Esophagus squamous epithelium (tissue), 5 donors: ENCODE results near the gene ZDHHC7. TPM values are rescaled to one million over a fixed set of nuclear protein-coding genes. Genes with fewer than 3 reads are reported as not detected.

Experiments used
- DNase-seq: peaks from one replicate; lab custom pipeline; 2025; lab: John Stamatoyannopoulos, UW
- H3K27ac ChIP-seq, 4 donors: fragments of 200-600 bp; sonication (generic); one replicate each; pipeline ENCODE4 v1.5.1; 2016 to 2019; ENCODE audit warnings: mild to moderate bottlenecking in 1 of 4
- H3K27me3 ChIP-seq, 4 donors: fragments of 200-600 bp; sonication (generic); 1 replicate in 3 of 4; 2 replicates in 1 of 4; pipeline versions ENCODE4 v1.5.1 to v1.6.0; 2017 to 2021; ENCODE audit warnings: antibody characterized with exemption in 1 of 4
- H3K36me3 ChIP-seq, 3 donors: fragments of 200-600 bp; sonication (generic); one replicate each; pipeline ENCODE4 v1.5.1; 2016 to 2019
- H3K4me1 ChIP-seq, 3 donors: fragments of 200-600 bp; sonication (generic); one replicate each; pipeline ENCODE4 v1.5.1; 2017 to 2019
- H3K4me3 ChIP-seq, 4 donors: fragments of 200-600 bp; sonication (generic); 1 replicate in 3 of 4; 2 replicates in 1 of 4; pipeline ENCODE4 v1.5.1; 2016 to 2019; ENCODE audit warnings: mild to moderate bottlenecking in 2 of 4, moderate library complexity in 1 of 4
- H3K9me3 ChIP-seq, 3 donors: fragments of 200-600 bp; sonication (generic); one replicate each; pipeline ENCODE4 v1.5.1; 2016 to 2019
- CTCF ChIP-seq, 6 experiments: fragments of 450-650 bp in 4 of 6; fragments of 200-600 bp in 2 of 6; sonication (generic) in 2 of 6; IDR thresholded peaks; one replicate each; pipeline ENCODE4 v1.5.1; 2016 to 2019; ENCODE audit warnings: antibody characterized with exemption in 6 of 6, mild to moderate bottlenecking in 4 of 6, moderate library complexity in 4 of 6
- POLR2A ChIP-seq, 4 donors: fragments of 450-650 bp; IDR thresholded peaks; one replicate each; pipeline ENCODE4 v1.6.1; 2017; ENCODE audit warnings: antibody characterized with exemption in 4 of 4, mild to moderate bottlenecking in 4 of 4, moderate library complexity in 3 of 4
- WGBS, 2 donors: methylation state at CpG; one replicate each; pipeline ENCODE4 v1.1.5; 2018; 5-methylcytosine and 5-hydroxymethylcytosine counted together
- intact Hi-C: fragments of 100-400 bp; cut with DNase I; formaldehyde crosslinking; loops from one replicate; pipeline ENCODE4 v1.15.0; 2022
- total RNA-seq, 4 donors: library from RNA; depleted of rRNA; stranded (reverse); fragments of >200 nt; gene quantifications; one replicate each; pipeline ENCODE4 v1.1.0, GENCODE V29; 2016
- donor health status: DM: yes; HTN: yes; CAD: no.

Gene ZDHHC7
- total RNA-seq, 4 donors from 2014 or later, result 31.2 to 41.2 (median 38.6) TPM

GRCh38 chr16:84973776-84974523, 37.4 kb downstream of the ZDHHC7 start:
- Histone ChIP-seq H3K4me3 (no peak overlapping the region), H3K9me3 (no peaks in the 10 kb centered on the region), H3K27ac (peak overlapping the region in 1 of 4 donors; percentile 3), H3K4me1 (peaks cover 8 to 32% (median 11%) of the 10 kb centered on the region in 3 donors), H3K27me3 (peaks cover 0 to 11% (median 0%) of the 10 kb centered on the region in 4 donors), H3K36me3 (peaks cover 13 to 57% (median 25%) of the 10 kb centered on the region in 3 donors)
- intact Hi-C loops, result no loop called here
- WGBS, 2 donors, result 87% methylated on average over 23 of the region's 23 CpGs
- TF ChIP-seq POLR2A (IDR thresholded peaks at IDR 0.05) (no peak), CTCF (IDR thresholded peaks at IDR 0.05) (no peak)
- no peak for DNase-seq

GRCh38 chr16:84973236-84973635, 38.1 kb downstream of the ZDHHC7 start:
- Histone ChIP-seq H3K9me3 (no peaks in the 10 kb centered on the region), H3K36me3 (peaks cover 13 to 50% (median 25%) of the 10 kb centered on the region in 3 donors), H3K4me1 (peaks cover 8 to 32% (median 11%) of the 10 kb centered on the region in 3 donors), H3K27me3 (peaks cover 0 to 15% (median 0%) of the 10 kb centered on the region in 4 donors), H3K4me3 (no peak overlapping the region), H3K27ac (peak overlapping the region; percentile 47 to 73 (median 60))
- WGBS, 2 donors, result 77 to 78% methylated on average over 7 to 14 of the region's 15 CpGs
- TF ChIP-seq POLR2A (IDR thresholded peaks at IDR 0.05), result no peak
- TF ChIP-seq CTCF (IDR thresholded peaks at IDR 0.05), result no peak
- no peak for DNase-seq
- intact Hi-C loops, result no loop called here

GRCh38 chr16:84970447-84971127, 40.7 kb downstream of the ZDHHC7 start:
- Histone ChIP-seq H3K36me3 (peaks cover 2 to 23% (median 12%) of the 10 kb centered on the region in 3 donors), H3K9me3 (no peaks in the 10 kb centered on the region), H3K4me3 (no peak overlapping the region), H3K4me1 (peaks cover 5 to 18% (median 8%) of the 10 kb centered on the region in 3 donors), H3K27ac (no peak overlapping the region), H3K27me3 (peaks cover 0 to 22% (median 0%) of the 10 kb centered on the region in 4 donors)
- no peak for TF ChIP-seq POLR2A (IDR thresholded peaks at IDR 0.05)
- peak; percentile 90 to 98 (median 94) for TF ChIP-seq CTCF (IDR thresholded peaks at IDR 0.05)
- intact Hi-C loops, result no loop called here
- DNase-seq, result no peak
- whole genome bisulfite sequencing, 2 donors, result 7 to 21% methylated on average over 16 to 17 of the region's 18 CpGs

- Histone ChIP-seq H3K36me3 (no peaks in the 10 kb centered on the region), H3K4me1 (peaks cover 4 to 16% (median 7%) of the 10 kb centered on the region in 3 donors), H3K27me3 (peaks cover 0 to 40% (median 0%) of the 10 kb centered on the region in 4 donors), H3K27ac (no peak overlapping the region), H3K9me3 (no peaks in the 10 kb centered on the region), H3K4me3 (no peak overlapping the region)
- TF ChIP-seq POLR2A (IDR thresholded peaks at IDR 0.05), result no peak
- no peak for TF ChIP-seq CTCF (IDR thresholded peaks at IDR 0.05)
- intact Hi-C loops, result loop anchor here (5.0 to 10.0 kb wide), 2 partner anchors 117 to 211 kb away; no protein-coding TSS in a partner anchor
- no peak for DNase-seq
- 50 to 61% methylated on average over 16 of the region's 16 CpGs for WGBS, 2 donors
Measured at GRCh38 chr16:84967828-84968227, 43.5 kb downstream of the ZDHHC7 start.
